Skeletal muscle satellite cell (primary cell): Measurements from ENCODE around the gene CUL3.
"Not testable (repeated sequence)": the region's sequence is repeated elsewhere in the genome, so short reads cannot be mapped to it uniquely, and the experiment has no call there.

Source experiments
- H3K27me3 ChIP-seq: 2 replicates; pipeline ENCODE4 v1.7.0; 2013; ENCODE audit warnings: low read length; ENCODE audit not compliant: control insufficient read depth, insufficient read depth
- H3K36me3 ChIP-seq: 2 replicates; pipeline ENCODE4 v1.7.0; 2013; ENCODE audit warnings: mild to moderate bottlenecking, control low read depth, low read length; ENCODE audit not compliant: insufficient read depth
- H3K4me1 ChIP-seq: 2 replicates; pipeline ENCODE4 v1.7.0; 2013; ENCODE audit warnings: low read length; ENCODE audit not compliant: control insufficient read depth, insufficient read depth
- H3K4me2 ChIP-seq: 2 replicates; pipeline ENCODE4 v1.7.0; 2013; ENCODE audit warnings: mild to moderate bottlenecking, low read length
- H3K4me3 ChIP-seq: 2 replicates; pipeline ENCODE4 v1.7.0; 2013; ENCODE audit warnings: low read length
- H3K9ac ChIP-seq: 2 replicates; pipeline ENCODE4 v1.7.0; 2013; ENCODE audit warnings: mild to moderate bottlenecking, low read depth, low read length, moderate library complexity
- H3K9me3 ChIP-seq: replicated peaks from 2 replicates; pipeline ENCODE4 v1.7.0; 2013; ENCODE audit warnings: mild to moderate bottlenecking, control low read depth, low read length

Gene CUL3

GRCh38 chr2:224601923-224602322, 16.8 kb upstream of the CUL3 start:
- H3K27me3 ChIP-seq: no peaks in the 10 kb centered on the region
- no peak overlapping the region for H3K4me3 ChIP-seq
- H3K9ac ChIP-seq: no peak overlapping the region
- H3K36me3 ChIP-seq: no peaks in the 10 kb centered on the region
- no peaks in the 10 kb centered on the region for H3K9me3 ChIP-seq
- no peak overlapping the region for H3K4me2 ChIP-seq
- H3K4me1 ChIP-seq: no peaks in the 10 kb centered on the region

DNA sequence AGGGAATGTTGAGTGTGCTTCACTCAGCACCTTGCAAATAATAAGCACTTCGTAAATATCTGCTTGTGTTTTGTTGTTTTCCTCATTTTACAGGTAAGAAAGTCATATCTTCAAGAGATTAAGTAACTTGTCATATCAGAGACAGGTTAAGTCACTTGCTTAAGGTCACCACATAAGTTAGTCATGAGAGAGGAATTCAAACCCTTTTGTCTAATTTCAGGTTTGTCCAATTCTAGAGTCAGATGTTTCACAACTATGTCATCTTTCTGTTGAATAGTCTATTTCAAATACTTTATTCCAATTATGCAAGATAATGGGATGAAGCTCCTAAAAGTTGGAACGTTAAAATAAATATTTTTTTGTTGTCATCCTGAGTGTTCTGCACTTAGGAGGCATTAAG, 13.5 kb upstream of the CUL3 start:
- no peaks in the 10 kb centered on the region for H3K4me1 ChIP-seq
- H3K4me2 ChIP-seq: no peak overlapping the region
- no peaks in the 10 kb centered on the region for H3K9me3 ChIP-seq
- no peak overlapping the region for H3K9ac ChIP-seq
- H3K36me3 ChIP-seq: no peaks in the 10 kb centered on the region
- no peaks in the 10 kb centered on the region for H3K27me3 ChIP-seq
- no peak overlapping the region for H3K4me3 ChIP-seq

DNA sequence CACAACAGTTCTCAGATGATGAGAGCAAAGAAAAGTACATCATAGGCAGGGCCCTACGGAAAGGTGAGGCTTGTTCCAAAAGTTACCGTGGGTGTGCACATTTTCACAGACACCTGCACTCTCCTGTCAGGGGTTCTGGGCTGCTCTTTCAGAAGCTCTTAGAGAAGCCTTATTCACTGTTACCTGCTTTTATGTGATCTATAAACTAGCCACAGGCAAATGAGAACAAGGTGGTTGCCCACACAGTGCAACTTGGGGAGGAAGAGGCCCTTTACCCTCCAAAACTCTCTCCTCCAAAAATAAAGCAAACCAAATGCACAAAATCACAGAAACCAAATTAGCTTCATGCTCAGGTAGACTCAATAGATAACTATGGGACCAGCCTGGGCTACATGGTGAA, 11.1 kb upstream of the CUL3 start:
- Histone ChIP-seq H3K4me3 (no peak overlapping the region), H3K4me2 (no peak overlapping the region), H3K36me3 (no peaks in the 10 kb centered on the region), H3K27me3 (no peaks in the 10 kb centered on the region), H3K4me1 (no peaks in the 10 kb centered on the region), H3K9me3 (no peaks in the 10 kb centered on the region), H3K9ac (no peak overlapping the region)

DNA sequence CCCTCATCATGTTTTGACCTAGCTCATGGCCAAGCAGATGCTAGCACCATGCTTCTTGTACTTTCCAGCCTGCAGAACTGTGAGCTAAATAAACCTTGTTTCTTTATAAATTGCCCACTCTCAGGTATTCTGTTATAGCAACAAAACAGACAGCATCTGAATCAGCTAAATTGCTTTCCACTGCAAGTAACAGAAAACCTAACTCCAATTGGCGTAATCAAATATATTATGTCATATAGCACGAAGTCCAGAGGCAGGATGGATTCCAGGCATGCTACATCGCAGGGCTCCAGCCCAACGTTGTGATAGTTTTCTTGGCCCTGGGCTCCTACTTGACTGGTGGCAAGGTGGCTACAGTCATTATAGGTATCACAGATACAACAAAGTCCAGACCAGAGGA, 10.4 kb upstream of the CUL3 start:
- H3K27me3 ChIP-seq: no peaks in the 10 kb centered on the region
- no peak overlapping the region for H3K9ac ChIP-seq
- H3K4me1 ChIP-seq: no peaks in the 10 kb centered on the region
- no peaks in the 10 kb centered on the region for H3K36me3 ChIP-seq
- H3K9me3 ChIP-seq: no peaks in the 10 kb centered on the region
- no peak overlapping the region for H3K4me2 ChIP-seq
- H3K4me3 ChIP-seq: no peak overlapping the region

- H3K4me2 ChIP-seq: no peak overlapping the region
- H3K4me3 ChIP-seq: no peak overlapping the region
- no peaks in the 10 kb centered on the region for H3K4me1 ChIP-seq
- H3K9ac ChIP-seq: no peak overlapping the region
- no peaks in the 10 kb centered on the region for H3K9me3 ChIP-seq
- H3K27me3 ChIP-seq: no peaks in the 10 kb centered on the region
- H3K36me3 ChIP-seq: no peaks in the 10 kb centered on the region
These were observed 9.7 kb upstream of the CUL3 start for GRCh38 chr2:224594840-224595239.

DNA sequence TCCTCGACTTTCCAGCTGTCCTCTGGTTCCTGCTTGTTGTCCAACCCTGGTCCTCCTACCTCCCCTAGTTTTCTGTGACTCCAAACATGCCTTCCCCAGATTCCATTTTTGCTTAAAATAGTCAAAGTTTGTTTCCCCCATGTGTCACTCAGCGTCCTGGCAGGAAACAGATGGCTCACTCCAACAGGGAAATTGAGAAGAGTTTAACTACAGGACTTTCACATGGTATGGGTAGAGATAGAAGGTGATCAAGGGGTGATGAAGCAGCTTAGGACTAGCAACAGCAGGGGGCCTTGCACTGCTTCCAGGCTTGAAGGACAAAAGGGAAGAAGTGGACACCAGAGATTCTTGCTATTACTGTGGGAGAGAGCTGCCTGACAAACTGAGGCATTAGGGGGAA, 6.1 kb upstream of the CUL3 start:
- Histone ChIP-seq H3K4me1 (peaks cover 4% of the 10 kb centered on the region), H3K9ac (no peak overlapping the region), H3K9me3 (no peaks in the 10 kb centered on the region), H3K36me3 (no peaks in the 10 kb centered on the region), H3K27me3 (no peaks in the 10 kb centered on the region), H3K4me2 (no peak overlapping the region), H3K4me3 (no peak overlapping the region)

- Histone ChIP-seq H3K9me3 (no peaks in the 10 kb centered on the region), H3K4me3 (peak overlapping the region; percentile 83), H3K9ac (peak overlapping the region; percentile 68), H3K4me1 (peaks cover 17% of the 10 kb centered on the region), H3K36me3 (peaks cover 2% of the 10 kb centered on the region), H3K4me2 (peak overlapping the region; percentile 95), H3K27me3 (no peaks in the 10 kb centered on the region)
These were observed 1.0 kb upstream of the CUL3 start for GRCh38 chr2:224586127-224586695.

DNA sequence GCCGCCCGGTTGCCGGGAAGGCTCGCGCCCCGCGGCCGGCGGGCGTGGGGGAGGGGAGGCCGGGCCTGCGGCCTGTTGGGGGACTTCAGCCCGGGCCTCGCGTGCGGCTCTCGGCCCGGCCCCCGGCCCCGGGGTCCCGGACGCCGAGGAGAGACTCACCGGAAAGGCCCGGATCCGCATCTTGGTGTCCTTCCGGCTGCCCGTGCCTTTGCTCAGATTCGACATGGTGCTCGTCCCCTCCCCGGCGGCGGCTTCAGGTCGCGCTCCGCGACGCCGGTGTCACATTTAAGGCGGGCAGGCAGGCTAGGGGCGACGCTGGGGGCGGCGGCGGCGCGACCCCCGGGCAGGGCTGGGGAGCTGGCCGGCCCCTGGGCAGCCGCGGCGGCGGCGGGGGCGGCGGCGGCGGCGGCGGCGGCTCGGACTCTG, 365 bp downstream of the CUL3 start:
- Histone ChIP-seq H3K4me2 (peak overlapping the region; percentile 45), H3K36me3 (peaks cover 2% of the 10 kb centered on the region), H3K9ac (peak overlapping the region; percentile 94), H3K27me3 (no peaks in the 10 kb centered on the region), H3K4me3 (peak overlapping the region; percentile 91), H3K9me3 (no peaks in the 10 kb centered on the region), H3K4me1 (peaks cover 19% of the 10 kb centered on the region)

- Histone ChIP-seq H3K4me1 (peaks cover 24% of the 10 kb centered on the region), H3K4me3 (peak overlapping the region; percentile 91), H3K9ac (peak overlapping the region; percentile 94), H3K4me2 (peak overlapping the region; percentile 88), H3K36me3 (peaks cover 2% of the 10 kb centered on the region), H3K27me3 (no peaks in the 10 kb centered on the region), H3K9me3 (no peaks in the 10 kb centered on the region)
These were observed 915 bp downstream of the CUL3 start for GRCh38 chr2:224584111-224584784.

GRCh38 chr2:224583033-224583432, 2.1 kb downstream of the CUL3 start:
- H3K4me3 ChIP-seq: peak overlapping the region; percentile 91
- H3K4me2 ChIP-seq: peak overlapping the region; percentile 88
- H3K9ac ChIP-seq: peak overlapping the region; percentile 94
- H3K9me3 ChIP-seq, H3K36me3 ChIP-seq, H3K27me3 ChIP-seq: not testable (repeated sequence)
- peaks cover 27% of the 10 kb centered on the region for H3K4me1 ChIP-seq

GRCh38 chr2:224580248-224580647, 4.9 kb downstream of the CUL3 start:
- Histone ChIP-seq H3K27me3 (no peaks in the 10 kb centered on the region), H3K9ac (no peak overlapping the region), H3K36me3 (peaks cover 2% of the 10 kb centered on the region), H3K4me2 (peak overlapping the region; percentile 15), H3K9me3 (no peaks in the 10 kb centered on the region), H3K4me3 (no peak overlapping the region), H3K4me1 (peaks cover 18% of the 10 kb centered on the region)

- Histone ChIP-seq H3K4me3 (no peak overlapping the region), H3K9ac (no peak overlapping the region), H3K4me1 (peaks cover 18% of the 10 kb centered on the region)
These were observed 5.8 kb downstream of the CUL3 start for GRCh38 chr2:224579411-224579810.

More at GRCh38 chr2:224579411-224579810, 5.8 kb downstream of the CUL3 start:
- Histone ChIP-seq H3K36me3 (peaks cover 2% of the 10 kb centered on the region), H3K4me2 (peak overlapping the region; percentile 15), H3K27me3 (no peaks in the 10 kb centered on the region), H3K9me3 (no peaks in the 10 kb centered on the region)
